ENCODE results near the gene USP43.
"Not testable (repeated sequence)": the region's sequence is repeated elsewhere in the genome, so short reads cannot be mapped to it uniquely, and the experiment has no call there.

USP43 gene

DNA sequence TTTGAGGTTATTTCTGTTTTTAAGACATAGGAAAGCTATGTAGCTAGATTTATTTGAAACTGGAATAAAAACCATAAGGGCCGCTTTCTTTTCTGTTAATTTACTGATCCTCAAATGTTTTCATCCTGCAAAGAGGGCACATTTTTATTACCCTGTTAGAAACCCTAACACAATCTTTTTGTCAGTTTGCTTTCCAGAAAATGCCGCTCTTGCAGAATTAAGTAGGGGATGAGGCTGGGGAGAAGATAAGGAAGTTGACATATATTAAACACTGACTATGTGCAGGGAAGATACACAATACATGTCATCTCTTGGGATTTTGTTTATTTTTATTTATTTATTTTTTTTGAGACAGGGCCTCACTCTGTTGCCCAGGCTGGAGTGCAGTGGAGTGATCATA is 15.7 kb downstream of the USP43 start:
- DNase-seq: no peak

DNA sequence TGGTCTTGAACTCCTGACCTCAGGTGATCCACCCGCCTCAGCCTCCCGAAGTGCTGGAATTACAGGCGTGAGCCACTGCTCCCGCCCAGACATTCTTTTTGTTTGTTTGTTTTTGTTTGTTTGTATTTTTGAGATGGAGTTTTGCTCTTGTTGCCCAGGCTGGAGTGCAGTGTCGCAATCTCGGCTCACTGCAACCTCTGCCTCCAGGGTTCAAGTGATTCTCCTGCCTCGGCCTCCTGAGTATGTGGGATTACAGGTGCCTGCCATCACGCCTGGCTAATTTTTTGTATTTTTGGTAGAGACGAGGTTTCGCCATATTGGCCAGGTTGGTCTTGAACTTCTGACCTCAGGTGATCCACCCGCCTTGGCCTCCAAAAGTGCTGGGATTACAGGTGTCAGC is 18.2 kb downstream of the USP43 start:
- not testable (repeated sequence) for DNase-seq

DNA sequence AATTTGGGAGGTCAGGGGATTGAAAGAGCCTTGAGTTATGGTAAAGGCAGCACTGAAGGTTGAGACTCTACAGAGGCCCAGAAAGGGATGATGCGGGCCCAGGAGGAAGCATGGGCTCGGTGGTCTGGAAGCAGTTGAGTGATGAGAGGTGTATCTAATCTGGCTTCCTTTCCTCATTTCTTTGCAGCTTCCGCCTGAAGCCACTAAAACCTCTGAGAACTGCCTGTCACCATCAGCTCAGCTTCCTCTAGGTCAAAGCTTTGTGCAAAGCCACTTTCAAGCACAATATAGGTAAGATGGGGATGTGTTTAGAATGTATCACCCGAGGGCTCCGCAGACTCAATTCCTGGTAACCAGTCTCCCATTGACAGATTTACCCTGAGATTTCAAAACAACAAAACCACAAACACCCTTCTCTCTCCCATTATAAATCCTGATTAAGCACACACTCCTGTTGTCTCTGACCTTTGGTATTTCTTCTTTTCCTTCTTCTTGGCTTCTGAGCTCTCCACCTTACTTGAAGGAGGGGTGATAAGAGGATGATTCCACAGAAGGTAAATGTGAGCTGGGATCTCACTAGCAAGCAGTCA is 21.2 kb downstream of the USP43 start:
- no peak for DNase-seq

DNA sequence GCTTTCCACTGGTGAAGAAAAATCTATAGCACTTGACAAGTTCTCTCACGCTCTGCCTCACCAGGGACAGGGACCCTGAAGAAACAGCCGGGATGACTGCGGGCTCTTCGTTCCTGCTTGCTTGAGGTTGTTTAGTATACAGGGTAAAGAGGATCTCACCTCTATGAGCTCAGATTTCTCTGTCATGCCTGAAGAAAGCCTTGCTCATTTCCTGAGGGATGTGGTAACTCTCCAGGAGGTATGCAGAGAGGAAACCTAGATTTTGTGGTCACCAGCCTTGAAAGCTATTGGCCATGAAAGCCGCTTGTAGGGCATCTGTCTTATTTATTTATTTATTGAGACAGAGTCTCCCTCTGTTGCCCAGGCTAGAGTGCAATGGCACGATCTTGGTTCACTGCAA is 23.2 kb downstream of the USP43 start:
- DNase-seq: peak; percentile 75

DNA sequence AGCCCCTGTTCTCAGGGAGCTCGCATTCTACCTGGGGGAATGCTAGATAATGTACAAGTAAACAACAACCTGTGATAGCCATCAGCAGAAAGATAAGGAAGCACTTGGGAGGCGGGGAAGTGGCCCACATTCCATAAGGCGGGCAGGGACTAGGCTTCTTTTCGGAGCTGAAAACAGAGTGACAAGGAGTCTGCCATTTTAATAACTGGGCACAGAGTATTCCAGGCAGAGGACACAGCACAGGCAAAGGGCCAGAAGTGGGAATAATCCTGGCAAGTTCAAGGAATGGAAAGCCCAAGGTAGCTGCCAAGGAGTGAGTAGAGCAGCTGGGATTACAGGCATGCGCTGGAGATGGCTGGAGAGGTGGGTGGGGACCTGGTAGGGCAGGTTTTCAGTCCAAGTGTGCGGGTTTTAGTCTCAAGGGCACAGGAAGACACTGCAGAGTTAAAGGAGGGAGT is 24.3 kb downstream of the USP43 start:
- no peak for DNase-seq

DNA sequence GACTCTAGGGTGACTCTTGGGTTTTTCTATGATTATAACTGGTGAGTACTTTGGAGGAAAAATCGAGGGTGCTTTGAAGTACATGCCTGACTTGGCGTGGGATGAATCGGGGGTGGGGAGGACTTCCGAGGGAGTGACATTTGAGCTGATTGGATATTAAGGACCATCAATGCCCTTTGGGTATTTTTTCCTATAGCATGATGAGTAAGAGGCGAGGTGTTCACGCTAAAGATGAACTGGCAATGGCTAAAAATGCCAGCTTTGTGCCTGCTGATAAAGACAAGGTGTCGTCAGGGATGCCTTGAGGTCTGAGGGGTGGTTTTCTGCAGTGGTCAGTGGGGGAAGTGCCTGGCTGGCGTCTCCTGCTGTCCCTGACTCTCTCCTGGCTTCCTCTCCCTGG is 25.3 kb downstream of the USP43 start:
- no peak for DNase-seq

DNA sequence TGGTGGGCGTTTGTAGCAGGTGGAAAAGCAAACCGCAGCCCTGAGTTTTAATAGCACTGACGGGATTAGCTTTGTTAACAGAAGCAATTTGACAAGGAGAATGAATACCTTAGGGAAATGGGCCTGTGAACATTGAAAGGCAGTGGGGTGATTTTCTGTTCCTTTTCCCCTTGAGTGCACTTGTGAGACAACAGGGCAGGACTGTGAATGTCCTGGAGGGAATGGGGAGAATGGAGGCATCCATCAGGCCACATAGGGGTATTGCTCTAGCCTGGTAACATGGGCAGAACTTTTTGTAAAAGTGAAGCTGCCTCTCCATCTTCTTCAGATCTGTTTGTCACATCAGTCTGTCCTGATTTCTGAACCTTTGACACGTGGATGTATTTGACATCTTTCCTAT is 26.2 kb downstream of the USP43 start:
- no peak for DNase-seq

DNA sequence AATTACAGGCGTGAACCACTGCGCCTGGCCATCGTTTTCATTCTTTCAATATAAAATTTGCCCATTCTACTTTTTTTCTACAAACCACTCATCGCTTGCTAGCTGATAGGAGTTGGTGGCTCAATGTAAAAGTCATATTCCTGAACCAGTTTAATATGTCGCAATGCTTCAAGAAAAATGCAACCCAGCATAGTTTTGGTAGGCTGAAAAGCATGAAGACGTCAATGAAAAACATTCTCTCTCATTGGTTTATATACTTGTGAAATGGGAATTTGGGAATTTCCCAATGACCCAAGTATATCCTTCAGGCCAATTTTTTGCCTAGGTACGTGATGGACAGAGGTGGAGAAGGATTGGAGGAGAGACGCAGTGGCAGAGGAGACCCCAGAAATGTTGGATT is 26.9 kb downstream of the USP43 start:
- peak; percentile 49 for DNase-seq

DNA sequence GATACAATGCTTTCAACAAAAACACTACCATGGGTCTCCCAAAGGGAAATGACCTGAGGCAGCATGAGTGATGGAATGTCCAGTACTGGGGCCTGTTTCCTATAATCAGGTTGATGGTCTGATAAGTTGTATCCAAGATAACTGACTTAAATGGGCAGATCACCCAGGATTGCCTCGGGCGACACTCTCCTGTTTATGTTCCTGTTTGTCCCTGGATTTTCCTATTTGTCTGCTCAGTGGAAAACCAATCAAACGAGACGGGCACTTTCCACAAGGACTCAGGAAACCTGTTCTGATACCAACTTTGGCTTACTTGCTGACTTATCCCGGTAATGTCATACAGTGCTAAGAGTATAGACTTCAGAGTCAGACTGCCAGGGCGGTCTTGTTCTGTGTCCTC is 27.4 kb downstream of the USP43 start:
- DNase-seq: no peak

DNA sequence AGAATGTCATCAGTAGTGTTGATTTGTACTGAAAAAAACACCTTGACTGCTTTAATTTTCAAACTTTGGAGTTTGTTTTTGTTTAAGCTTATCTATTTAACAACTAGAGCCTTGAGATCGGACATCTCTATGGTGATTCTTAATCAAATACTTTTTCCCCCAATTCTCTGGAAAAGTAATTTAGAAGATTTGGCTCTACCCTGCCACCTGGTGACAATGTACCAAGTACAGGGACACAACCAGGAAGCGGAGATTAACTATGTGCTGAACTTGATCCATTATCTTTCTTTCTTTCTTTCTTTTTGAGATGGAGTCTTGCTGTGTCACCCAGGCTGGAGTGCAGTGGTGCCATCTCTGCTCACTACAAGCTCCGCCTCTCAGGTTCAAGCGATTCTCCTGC is 30.8 kb downstream of the USP43 start:
- DNase-seq: no peak

DNA sequence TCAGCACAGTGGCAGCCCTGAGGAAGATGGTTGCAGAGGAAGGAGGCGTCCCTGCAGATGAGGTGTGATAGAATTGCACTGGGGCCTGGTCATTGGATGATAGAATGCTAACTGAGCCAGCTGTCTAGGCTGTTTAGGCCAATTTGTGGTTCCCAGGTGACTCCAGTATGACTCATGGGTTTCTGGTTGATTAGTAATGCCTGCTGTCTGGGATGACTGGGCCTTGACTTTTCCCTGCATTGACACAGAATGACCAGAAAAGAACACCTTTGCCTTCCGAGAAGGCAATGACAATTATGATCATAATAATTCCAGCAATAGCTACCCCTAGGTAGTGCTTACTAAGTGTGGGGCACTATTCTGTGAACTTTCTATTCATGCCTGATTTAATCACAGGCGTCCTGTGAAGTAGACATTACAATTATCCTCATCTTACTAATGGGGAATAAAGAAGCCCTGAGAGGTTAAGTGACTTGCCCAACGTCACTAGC is 31.5 kb downstream of the USP43 start:
- DNase-seq: peak; percentile 77

DNA sequence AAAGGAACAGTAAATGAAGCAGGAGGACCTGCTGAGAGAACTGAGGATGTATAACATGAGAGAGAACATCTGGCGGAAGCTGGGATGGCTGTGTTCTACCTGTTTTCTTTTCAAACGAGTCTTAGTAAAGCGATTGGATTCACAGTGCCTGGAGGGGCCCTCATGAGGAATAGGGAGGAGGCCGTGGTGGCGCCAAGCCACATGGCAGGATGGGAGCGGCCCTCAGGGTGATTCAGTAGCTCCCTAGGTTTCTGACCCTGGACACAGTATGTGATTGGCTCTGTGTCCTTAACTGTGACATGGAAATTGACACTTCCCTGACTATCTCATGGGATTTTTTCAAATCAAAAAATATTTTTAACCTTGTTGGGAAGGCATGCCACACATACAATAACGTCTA is 32.1 kb downstream of the USP43 start:
- DNase-seq: no peak

DNA sequence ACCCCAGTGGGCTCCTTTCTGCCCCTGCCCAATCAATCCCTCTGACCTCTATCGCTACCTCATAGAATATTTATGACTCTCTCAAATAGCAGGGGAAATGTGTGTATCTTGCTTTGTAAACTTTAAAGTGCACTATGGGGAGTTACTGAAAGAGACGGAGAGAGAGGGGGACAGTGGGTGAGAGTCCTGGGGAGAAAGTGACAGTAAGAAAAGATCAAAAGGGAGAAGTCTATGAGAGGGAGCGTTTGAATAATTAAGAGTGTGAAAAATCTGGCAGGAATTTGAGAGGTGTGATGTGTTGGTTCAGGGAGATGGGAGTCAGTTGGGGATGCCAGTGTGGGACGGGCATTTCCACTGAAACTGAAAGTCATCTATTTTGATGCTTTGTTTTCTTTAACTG is 32.6 kb downstream of the USP43 start:
- no peak for DNase-seq

DNA sequence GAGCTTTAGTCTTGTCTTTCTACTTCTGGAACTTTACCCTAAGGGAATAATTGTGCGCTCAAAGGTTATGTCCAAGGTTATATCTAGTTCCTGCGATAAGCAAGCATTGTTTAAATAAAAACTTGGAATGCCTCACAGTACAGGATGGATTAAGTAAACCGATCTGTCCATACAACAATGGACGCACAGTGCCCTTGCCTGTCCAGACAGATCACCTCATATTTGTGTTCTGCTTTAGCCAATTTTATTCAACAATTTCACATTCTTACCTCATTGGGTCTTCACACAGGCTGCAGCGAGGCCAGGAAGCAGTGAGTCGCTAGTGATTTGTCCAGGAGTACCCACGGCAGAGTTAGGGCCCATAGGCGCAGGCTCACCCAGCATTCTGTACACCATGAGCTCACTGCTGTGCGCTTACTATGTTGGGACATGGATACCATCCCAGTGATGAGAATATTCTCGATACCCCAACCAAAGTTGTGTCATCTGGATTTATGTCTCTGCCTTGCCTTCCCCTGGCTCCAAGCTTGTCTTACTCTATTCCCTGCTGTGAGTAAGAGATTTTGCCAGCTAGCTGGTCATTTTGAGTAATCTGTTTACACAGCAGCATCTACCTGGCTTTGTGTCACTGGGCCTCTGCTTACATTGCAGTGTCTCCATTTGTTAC is 39.8 kb downstream of the USP43 start:
- peak; percentile 25 for DNase-seq

DNA sequence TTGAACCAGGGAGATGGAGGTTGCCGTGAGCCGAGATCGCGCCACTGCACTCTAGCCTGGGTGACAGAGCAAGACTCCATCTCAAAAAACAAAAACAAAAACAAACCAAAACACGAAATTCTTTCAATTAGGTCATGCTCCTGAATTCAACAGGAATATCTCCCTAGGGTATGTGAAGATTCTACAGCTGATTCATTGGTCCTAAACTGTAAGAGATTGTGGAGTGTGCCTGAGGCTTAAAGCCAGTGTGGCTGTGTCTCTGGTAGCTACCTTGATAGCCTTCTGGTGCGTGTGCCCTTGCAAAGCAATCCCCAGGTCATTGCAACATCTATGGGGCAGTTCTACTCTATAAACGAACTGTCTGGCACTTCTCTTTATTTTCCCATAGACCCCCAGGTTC is 48.4 kb downstream of the USP43 start:
- no peak for DNase-seq

DNA sequence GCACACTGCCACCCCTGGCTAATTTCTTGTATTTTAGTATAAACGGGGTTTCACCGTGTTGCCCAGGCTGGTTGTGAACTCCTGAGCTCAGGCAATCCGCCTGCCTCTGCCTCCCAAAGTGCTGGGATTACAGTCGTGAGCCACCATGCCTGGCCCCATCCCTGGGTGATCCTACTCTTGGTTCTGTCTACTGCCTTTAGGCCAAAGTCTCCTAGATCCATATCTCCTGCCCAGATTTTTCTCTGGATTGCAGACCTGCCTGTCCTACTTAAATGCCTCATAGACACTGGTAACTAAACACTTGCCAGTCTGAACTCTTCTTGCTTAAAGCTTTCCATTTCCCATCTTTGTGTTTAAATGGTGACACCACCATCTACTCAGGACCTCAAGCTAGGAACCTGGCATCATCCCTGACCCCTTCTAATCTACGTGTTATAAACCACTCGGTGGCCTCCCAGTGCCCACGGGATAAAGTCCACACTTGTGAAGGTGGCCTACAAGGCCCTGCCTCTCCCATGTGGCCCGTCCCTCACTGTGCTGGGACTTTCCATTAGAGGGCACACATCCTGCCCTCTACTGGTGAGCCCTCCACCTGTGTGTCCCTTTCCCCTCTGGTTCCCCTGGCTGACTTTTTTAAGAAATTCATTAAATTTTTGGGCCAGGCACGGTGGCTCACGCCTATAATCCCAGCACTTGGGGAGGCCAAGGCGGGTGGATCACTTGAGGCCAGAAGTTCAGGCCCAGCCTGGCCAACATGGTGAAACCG is 51.1 kb downstream of the USP43 start:
- DNase-seq: no peak

DNA sequence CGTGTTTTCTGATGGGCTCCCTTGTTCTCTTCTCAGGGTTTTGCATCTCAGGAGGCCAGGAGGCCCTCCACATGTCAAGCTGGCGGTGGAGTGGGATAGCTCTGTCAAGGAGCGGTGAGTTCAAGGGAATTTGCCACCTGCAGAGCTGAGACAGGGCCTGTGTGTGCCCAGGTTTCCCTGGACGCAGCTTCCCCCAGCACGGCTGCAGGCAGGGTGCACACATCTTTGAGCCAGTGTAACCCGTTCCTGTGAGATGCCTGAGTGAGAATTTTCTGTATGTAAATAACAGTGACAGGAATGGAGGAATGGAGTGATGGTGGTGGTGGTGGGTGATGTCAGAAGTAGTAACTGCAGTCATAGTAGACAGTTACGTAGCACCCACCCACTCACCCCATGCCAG is 54.8 kb downstream of the USP43 start:
- no peak for DNase-seq

DNA sequence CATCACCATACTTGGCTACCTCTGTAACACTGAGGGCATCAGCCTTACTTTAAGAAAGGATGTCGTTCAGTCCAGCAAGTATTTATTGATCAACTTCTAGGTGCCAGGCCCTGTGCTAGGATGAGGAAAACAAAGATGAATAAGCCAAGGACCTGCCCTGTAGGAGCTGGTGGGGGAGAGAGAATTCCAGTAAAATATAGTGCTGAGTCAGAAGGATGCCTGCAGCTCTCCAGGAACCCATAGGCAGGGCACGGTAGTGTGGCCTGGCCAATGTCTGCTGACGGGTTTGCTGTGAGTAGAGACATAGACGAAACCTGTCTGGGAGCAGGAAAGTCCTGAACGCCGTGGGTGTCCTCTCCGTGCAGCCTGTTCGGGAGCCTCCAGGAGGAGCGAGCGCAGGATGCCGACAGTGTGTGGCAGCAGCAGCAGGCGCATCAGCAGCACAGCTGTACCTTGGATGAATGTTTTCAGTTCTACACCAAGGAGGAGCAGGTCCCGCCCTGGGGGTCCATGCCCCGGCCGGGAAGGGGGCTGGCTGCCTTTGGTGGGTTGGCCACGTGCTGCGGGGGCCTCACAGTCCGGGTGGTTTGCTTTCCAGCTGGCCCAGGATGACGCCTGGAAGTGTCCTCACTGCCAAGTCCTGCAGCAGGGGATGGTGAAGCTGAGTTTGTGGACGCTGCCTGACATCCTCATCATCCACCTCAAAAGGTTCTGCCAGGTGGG is 55.6 kb downstream of the USP43 start:
- peak; percentile 14 for DNase-seq

DNA sequence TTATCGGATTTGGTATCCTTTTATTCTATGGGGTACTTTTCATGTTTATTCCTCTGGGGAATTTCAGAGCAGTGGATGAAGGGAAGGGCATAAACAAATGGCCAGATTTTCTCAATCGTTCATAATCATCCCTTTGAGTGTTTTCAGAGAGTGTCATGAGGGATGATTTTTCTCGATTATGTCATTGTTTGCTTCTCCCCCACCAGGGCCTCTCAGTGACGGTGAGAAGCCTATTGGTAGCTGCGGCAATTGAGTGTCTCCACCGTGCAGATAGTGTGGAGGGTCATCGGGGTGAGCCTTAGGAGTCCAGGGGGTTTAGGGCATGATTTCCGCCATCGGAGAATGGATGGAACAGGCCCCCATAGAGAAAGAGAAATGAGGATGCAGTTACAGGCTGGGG is 57.2 kb downstream of the USP43 start:
- DNase-seq: no peak

DNA sequence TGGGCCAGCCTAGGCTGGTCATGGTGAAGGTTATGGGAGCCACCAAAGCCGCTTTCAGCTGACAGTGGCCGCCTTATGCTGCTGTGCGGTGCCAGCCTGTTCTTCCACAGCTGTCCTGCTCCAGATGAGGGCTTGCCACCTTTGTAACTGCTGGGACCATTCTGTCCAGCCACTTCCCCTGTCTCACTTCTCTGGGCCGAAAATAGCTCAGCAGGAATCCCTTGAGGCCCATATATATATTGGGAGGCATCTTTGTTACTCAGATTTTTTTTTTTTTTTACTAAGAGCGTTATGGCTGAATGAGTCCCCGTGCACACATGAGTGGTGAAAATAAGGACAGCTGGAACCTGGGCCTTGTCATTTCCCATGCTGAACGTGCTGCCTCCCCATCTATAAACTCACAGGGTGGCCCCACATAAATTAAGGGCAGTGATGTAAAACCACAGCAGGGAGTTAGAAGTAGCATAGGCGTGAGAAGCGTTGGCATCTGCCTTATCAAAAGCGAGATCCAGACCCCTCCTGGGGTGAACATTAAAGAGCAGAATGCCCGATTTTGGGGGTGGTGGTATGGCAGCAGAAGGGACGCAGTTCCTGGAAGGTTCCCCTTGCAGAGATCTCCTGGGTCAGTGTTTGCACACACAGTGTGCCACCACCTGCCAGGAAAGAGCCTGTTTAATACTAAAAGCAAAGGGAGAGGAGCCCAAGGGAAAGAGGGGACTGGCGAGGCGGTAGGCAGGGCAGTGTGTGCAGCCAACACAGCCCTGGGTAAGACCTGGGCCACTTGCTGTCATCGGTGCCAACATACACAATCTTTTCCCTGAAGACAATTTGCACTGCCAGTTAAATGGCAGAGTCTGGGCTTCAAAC is 57.8 kb downstream of the USP43 start:
- DNase-seq: no peak

DNA sequence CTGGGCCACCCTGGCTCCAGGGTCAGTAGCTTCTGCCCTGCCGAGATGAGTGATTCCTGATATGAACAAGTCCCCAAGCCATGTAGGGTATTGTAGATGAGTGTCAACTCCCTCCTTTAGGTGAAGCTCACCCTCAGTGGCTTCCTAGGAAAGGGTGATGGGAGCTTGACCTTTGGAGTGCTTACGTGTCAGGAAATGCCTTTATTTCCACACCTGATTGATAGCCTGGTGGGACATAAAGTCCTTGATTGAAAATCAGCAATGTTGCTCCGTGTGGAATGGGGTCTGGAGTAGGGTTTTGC is 58.4 kb downstream of the USP43 start:
- no peak for DNase-seq

DNA sequence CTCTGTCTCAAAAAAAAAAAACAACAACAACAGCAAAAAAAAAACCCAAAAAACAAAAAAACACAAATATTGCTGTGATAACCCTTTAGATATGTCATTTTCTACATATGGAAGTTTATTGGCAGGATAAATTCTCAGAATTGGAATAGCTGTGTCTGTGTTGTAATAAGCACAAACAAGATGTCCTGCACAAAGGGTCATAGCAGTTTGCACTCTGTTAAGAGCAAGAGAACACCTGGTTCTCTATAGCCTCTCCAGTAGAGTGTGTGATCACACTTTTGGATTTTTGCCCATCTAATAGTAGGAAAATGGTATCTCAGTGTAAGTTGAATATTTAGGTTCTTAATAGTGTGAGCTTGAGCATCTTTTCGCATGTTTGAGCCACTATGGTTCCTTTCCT is 60.4 kb downstream of the USP43 start:
- DNase-seq: no peak

DNA sequence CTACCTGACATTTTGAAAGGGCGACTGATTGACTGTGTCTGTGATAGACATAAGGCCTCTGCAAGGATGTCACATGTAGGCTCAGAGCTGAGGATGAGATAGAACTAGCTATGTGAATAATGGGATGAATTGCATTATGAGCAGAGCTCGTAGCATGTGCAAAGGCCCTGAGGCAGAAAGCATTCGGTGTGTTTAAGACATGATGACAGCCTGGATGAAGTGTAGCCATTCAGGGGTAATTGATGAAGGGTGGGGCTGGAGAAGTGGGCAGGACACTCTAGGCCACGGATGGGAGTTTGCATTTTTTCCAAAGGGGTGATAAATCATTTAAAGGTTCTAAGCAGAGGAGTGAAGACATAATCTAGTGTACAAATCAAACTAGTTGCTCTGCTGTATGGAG is 62.6 kb downstream of the USP43 start:
- DNase-seq: no peak
